ENCODE measurements around the gene DTNBP1. TPM values are rescaled to one million over a fixed set of nuclear protein-coding genes. Genes with fewer than 3 reads are reported as not detected.

DTNBP1 gene
- total and polyA plus RNA-seq, 5 donors from 2014 or later = 22.4 to 43.1 (median 33.7) TPM

- Mint-ChIP-seq H3K36me3 (peaks cover 13% of the 10 kb centered on the region), H3K27me3 (no peaks in the 10 kb centered on the region), H3K9me3 (peaks cover 0 to 1% (median 0%) of the 10 kb centered on the region in 7 donors), H3K4me3 (no peak overlapping the region), H3K4me1 (peaks cover 6 to 38% (median 24%) of the 10 kb centered on the region in 4 donors), H3K27ac (peak overlapping the region in 2 of 3 donors; percentile 65 to 86)
- no peak overlapping the region for H3K27ac ChIP-seq (ENCODE audit: insufficient read depth, low read length, poor library complexity, severe bottlenecking)
- H3K36me3 ChIP-seq (ENCODE audit: control insufficient read depth, insufficient read depth, low read length) = peaks cover 18% of the 10 kb centered on the region
- no peaks in the 10 kb centered on the region for H3K9me3 ChIP-seq (ENCODE audit: control insufficient read depth in 2 of 2, low read length in 2 of 2)
- H3K4me3 ChIP-seq (ENCODE audit: low read depth, low read length) = no peak overlapping the region
- no peaks in the 10 kb centered on the region for H3K27me3 ChIP-seq (ENCODE audit: control insufficient read depth, insufficient read depth, low read length)
- H3K4me1 ChIP-seq (ENCODE audit: control insufficient read depth, insufficient read depth, low read length, poor library complexity, severe bottlenecking) = no peaks in the 10 kb centered on the region
- ATAC-seq (ENCODE audit: low read depth in 2 of 2) (no peak), DNase-seq (no peak)
Observed at GRCh38 chr6:15484140-15484539, 178.7 kb downstream of the DTNBP1 start.

GRCh38 chr6:15483060-15483459 is 179.8 kb downstream of the DTNBP1 start:
- Mint-ChIP-seq H3K4me3 (no peak overlapping the region), H3K4me1 (peaks cover 6 to 45% (median 23%) of the 10 kb centered on the region in 4 donors), H3K27me3 (no peaks in the 10 kb centered on the region), H3K27ac (no peak overlapping the region), H3K36me3 (peaks cover 9% of the 10 kb centered on the region), H3K9me3 (peaks cover 0 to 1% (median 0%) of the 10 kb centered on the region in 7 donors)
- Histone ChIP-seq H3K27ac (ENCODE audit: insufficient read depth, low read length, poor library complexity, severe bottlenecking) (no peak overlapping the region), H3K4me1 (ENCODE audit: control insufficient read depth, insufficient read depth, low read length, poor library complexity, severe bottlenecking) (no peaks in the 10 kb centered on the region), H3K36me3 (ENCODE audit: control insufficient read depth, insufficient read depth, low read length) (peaks cover 9% of the 10 kb centered on the region), H3K4me3 (ENCODE audit: low read depth, low read length) (no peak overlapping the region), H3K27me3 (ENCODE audit: control insufficient read depth, insufficient read depth, low read length) (no peaks in the 10 kb centered on the region), H3K9me3 (ENCODE audit: control insufficient read depth in 2 of 2, low read length in 2 of 2) (no peaks in the 10 kb centered on the region)
- no peak for DNase-seq
- ATAC-seq (ENCODE audit: low read depth in 2 of 2) = no peak

GRCh38 chr6:15481390-15482291 is 181.2 kb downstream of the DTNBP1 start:
- Histone ChIP-seq H3K27ac (ENCODE audit: insufficient read depth, low read length, poor library complexity, severe bottlenecking) (no peak overlapping the region), H3K4me1 (ENCODE audit: control insufficient read depth, insufficient read depth, low read length, poor library complexity, severe bottlenecking) (no peaks in the 10 kb centered on the region), H3K36me3 (ENCODE audit: control insufficient read depth, insufficient read depth, low read length) (no peaks in the 10 kb centered on the region), H3K9me3 (ENCODE audit: control insufficient read depth in 2 of 2, low read length in 2 of 2) (no peaks in the 10 kb centered on the region), H3K4me3 (ENCODE audit: low read depth, low read length) (no peak overlapping the region), H3K27me3 (ENCODE audit: control insufficient read depth, insufficient read depth, low read length) (no peaks in the 10 kb centered on the region)
- H3K27me3 Mint-ChIP-seq = no peaks in the 10 kb centered on the region
- H3K36me3 Mint-ChIP-seq = peaks cover 12% of the 10 kb centered on the region
- ATAC-seq (ENCODE audit: low read depth in 2 of 2) (no peak), DNase-seq (peak in 1 of 3 donors; percentile 31)
- peaks cover 10 to 56% (median 31%) of the 10 kb centered on the region in 4 donors for H3K4me1 Mint-ChIP-seq
- peaks cover 0 to 1% (median 0%) of the 10 kb centered on the region in 7 donors for H3K9me3 Mint-ChIP-seq
- peak overlapping the region in 1 of 4 donors; percentile 49 for H3K4me3 Mint-ChIP-seq
- no peak overlapping the region for H3K27ac Mint-ChIP-seq

GRCh38 chr6:15480525-15480924 is 182.3 kb downstream of the DTNBP1 start:
- peaks cover 12 to 62% (median 33%) of the 10 kb centered on the region in 4 donors for H3K4me1 Mint-ChIP-seq
- no peak for DNase-seq
- H3K27ac Mint-ChIP-seq = peak overlapping the region in 1 of 3 donors; percentile 57

DNA sequence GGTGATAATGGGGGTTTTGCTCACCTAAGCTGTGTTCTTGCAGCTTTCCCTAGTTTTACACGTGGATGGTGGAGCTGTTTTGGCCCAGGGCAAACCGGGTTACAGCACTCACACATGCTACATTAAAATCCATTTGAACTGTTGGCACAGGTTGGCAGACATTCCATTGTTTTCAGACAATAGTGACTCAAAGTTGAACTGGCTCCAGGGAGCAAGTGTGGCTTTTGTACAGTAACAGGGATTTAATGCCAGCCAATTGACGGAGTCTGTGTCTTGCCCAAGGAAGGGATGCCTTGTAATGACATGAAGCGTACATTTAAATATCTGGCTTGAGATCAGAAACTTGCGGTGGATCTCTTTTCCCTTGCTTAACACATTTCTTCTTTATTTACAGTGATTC is 183.1 kb downstream of the DTNBP1 start:
- no peak for DNase-seq
- Mint-ChIP-seq H3K4me3 (no peak overlapping the region), H3K27ac (peak overlapping the region in 2 of 3 donors; percentile 32 to 57), H3K4me1 (peaks cover 12 to 60% (median 36%) of the 10 kb centered on the region in 4 donors), H3K27me3 (no peaks in the 10 kb centered on the region), H3K36me3 (peaks cover 23% of the 10 kb centered on the region), H3K9me3 (peaks cover 0 to 1% (median 0%) of the 10 kb centered on the region in 7 donors)
- no peak overlapping the region for H3K27ac ChIP-seq (ENCODE audit: insufficient read depth, low read length, poor library complexity, severe bottlenecking)
- H3K4me3 ChIP-seq (ENCODE audit: low read depth, low read length) = no peak overlapping the region
- no peaks in the 10 kb centered on the region for H3K4me1 ChIP-seq (ENCODE audit: control insufficient read depth, insufficient read depth, low read length, poor library complexity, severe bottlenecking)
- peaks cover 9% of the 10 kb centered on the region for H3K36me3 ChIP-seq (ENCODE audit: control insufficient read depth, insufficient read depth, low read length)
- H3K9me3 ChIP-seq (ENCODE audit: control insufficient read depth in 2 of 2, low read length in 2 of 2) = no peaks in the 10 kb centered on the region
- no peak for ATAC-seq (ENCODE audit: low read depth in 2 of 2)
- no peaks in the 10 kb centered on the region for H3K27me3 ChIP-seq (ENCODE audit: control insufficient read depth, insufficient read depth, low read length)

More at GRCh38 chr6:15480525-15480924, 182.3 kb downstream of the DTNBP1 start:
- peaks cover 0 to 1% (median 0%) of the 10 kb centered on the region in 7 donors for H3K9me3 Mint-ChIP-seq
- ATAC-seq (ENCODE audit: low read depth in 2 of 2) = no peak
- H3K36me3 ChIP-seq (ENCODE audit: control insufficient read depth, insufficient read depth, low read length) = peaks cover 2% of the 10 kb centered on the region
- H3K27ac ChIP-seq (ENCODE audit: insufficient read depth, low read length, poor library complexity, severe bottlenecking) = no peak overlapping the region
- H3K27me3 ChIP-seq (ENCODE audit: control insufficient read depth, insufficient read depth, low read length) = no peaks in the 10 kb centered on the region
- H3K9me3 ChIP-seq (ENCODE audit: control insufficient read depth in 2 of 2, low read length in 2 of 2) = no peaks in the 10 kb centered on the region
- H3K4me1 ChIP-seq (ENCODE audit: control insufficient read depth, insufficient read depth, low read length, poor library complexity, severe bottlenecking) = no peaks in the 10 kb centered on the region
- no peak overlapping the region for H3K4me3 ChIP-seq (ENCODE audit: low read depth, low read length)
- H3K27me3 Mint-ChIP-seq = no peaks in the 10 kb centered on the region
- peaks cover 16% of the 10 kb centered on the region for H3K36me3 Mint-ChIP-seq
- H3K4me3 Mint-ChIP-seq = no peak overlapping the region

DNA sequence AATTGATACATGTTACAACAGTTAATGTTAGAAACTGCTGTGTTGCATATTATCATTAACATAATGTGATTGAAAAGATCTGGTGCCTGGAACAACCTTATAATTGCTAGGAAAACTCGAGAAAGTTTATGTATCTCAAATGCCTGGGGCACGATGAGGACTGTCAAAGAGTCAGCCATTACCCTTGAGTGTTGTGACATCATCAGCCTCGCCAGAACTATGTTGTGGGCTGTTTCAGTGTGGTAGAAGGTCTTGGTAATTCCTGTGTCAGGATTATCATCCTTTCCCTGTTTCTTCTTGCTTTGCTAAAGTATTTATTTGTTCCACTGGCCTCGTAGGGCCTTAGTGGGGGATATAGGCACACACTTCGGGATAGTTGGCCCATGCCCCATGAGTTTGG is 185.1 kb downstream of the DTNBP1 start:
- H3K27ac Mint-ChIP-seq = no peak overlapping the region

DNA sequence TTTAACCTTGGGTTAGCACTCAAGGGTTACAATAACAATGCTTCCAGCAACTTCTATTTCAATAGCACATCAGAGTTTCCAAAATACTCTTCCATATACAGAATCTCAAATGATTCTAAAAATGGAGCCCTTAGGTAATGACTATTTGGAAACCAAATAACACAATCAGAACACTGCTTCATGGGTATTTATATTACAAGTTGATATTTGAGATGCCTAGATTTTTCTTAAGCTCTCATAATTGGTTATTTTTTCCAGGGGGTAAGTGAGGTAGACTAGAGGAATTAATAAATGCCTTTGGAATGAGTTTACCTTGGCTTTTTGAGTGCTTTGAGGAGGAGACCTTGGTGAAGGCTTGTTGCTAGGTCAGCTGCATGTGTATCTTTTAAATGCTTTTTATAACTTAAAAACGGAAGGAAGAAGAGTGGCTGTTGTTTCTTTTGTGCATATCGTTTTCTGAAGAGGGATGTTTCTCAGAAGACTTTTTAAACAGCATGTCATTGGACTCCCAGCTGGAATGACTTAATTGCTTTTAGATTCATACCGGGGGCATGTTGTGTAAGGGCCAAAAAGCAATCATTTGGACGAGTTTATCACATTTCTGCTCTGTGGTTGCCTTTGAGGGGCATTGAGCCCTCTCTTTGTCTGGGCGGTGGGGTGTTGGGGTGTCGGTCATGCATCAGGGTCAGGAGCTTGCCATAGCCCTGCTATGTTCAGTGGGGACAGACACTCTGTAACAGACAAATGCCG is 186.0 kb downstream of the DTNBP1 start:
- H3K27ac Mint-ChIP-seq = no peak overlapping the region
- Histone ChIP-seq H3K36me3 (ENCODE audit: control insufficient read depth, insufficient read depth, low read length) (peaks cover 11% of the 10 kb centered on the region), H3K4me1 (ENCODE audit: control insufficient read depth, insufficient read depth, low read length, poor library complexity, severe bottlenecking) (no peaks in the 10 kb centered on the region), H3K27me3 (ENCODE audit: control insufficient read depth, insufficient read depth, low read length) (no peaks in the 10 kb centered on the region), H3K4me3 (ENCODE audit: low read depth, low read length) (no peak overlapping the region), H3K27ac (ENCODE audit: insufficient read depth, low read length, poor library complexity, severe bottlenecking) (no peak overlapping the region), H3K9me3 (ENCODE audit: control insufficient read depth in 2 of 2, low read length in 2 of 2) (no peaks in the 10 kb centered on the region)
- H3K9me3 Mint-ChIP-seq = peaks cover 0 to 1% (median 0%) of the 10 kb centered on the region in 7 donors
- peaks cover 12 to 46% (median 35%) of the 10 kb centered on the region in 4 donors for H3K4me1 Mint-ChIP-seq
- peaks cover 31% of the 10 kb centered on the region for H3K36me3 Mint-ChIP-seq
- no peak for DNase-seq
- H3K4me3 Mint-ChIP-seq = no peak overlapping the region
- ATAC-seq (ENCODE audit: low read depth in 2 of 2) = no peak
- H3K27me3 Mint-ChIP-seq = no peaks in the 10 kb centered on the region

More for the DNA sequence above, 185.1 kb downstream of the DTNBP1 start:
- H3K27me3 Mint-ChIP-seq = no peaks in the 10 kb centered on the region
- Histone ChIP-seq H3K27ac (ENCODE audit: insufficient read depth, low read length, poor library complexity, severe bottlenecking) (no peak overlapping the region), H3K4me1 (ENCODE audit: control insufficient read depth, insufficient read depth, low read length, poor library complexity, severe bottlenecking) (no peaks in the 10 kb centered on the region), H3K36me3 (ENCODE audit: control insufficient read depth, insufficient read depth, low read length) (peaks cover 11% of the 10 kb centered on the region), H3K27me3 (ENCODE audit: control insufficient read depth, insufficient read depth, low read length) (no peaks in the 10 kb centered on the region), H3K4me3 (ENCODE audit: low read depth, low read length) (no peak overlapping the region), H3K9me3 (ENCODE audit: control insufficient read depth in 2 of 2, low read length in 2 of 2) (no peaks in the 10 kb centered on the region)
- peaks cover 0 to 1% (median 0%) of the 10 kb centered on the region in 7 donors for H3K9me3 Mint-ChIP-seq
- peaks cover 12 to 51% (median 37%) of the 10 kb centered on the region in 4 donors for H3K4me1 Mint-ChIP-seq
- H3K4me3 Mint-ChIP-seq = no peak overlapping the region
- DNase-seq = no peak
- peaks cover 31% of the 10 kb centered on the region for H3K36me3 Mint-ChIP-seq
- no peak for ATAC-seq (ENCODE audit: low read depth in 2 of 2)

All from CD4-positive, CD25-positive, alpha-beta regulatory T cell (primary cell).